ENCODE data around the gene BRAP. TPM values are rescaled to one million over a fixed set of nuclear protein-coding genes. Genes with fewer than 3 reads are reported as not detected.
A peak's percentile ranks its signal among the peaks of the same experiment; 100 is the strongest.
"Not testable (repeated sequence)": the region's sequence is repeated elsewhere in the genome, so short reads cannot be mapped to it uniquely, and the experiment has no call there.

BRAP gene
- total and polyA plus RNA-seq, 2 experiments from 2014 or later = 14.9 to 24.4 TPM

DNA sequence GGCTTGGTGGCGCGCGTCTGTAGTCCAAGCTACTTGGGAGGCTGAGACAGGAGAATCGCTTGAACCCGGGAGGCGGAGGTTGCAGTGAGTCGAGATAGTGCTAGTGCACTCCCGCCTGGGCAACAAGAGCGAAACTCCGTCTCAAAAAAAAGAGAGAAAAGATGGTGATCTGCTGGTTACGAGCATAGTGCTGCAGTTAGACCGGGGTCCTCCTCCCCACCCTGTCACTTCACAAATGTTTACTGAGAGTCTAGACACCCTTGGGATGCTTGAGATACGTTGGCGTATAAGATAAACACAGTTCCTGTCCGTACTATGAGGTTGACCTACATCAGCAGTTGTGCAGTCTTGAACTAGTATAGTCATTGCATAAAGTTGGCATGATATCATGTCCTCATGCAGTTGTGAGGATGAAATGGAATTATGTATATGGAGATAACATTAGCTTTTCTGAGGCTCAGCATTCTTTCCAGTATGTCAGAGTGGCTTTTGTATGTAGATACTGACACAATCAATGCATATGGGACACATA lies 884 bp upstream of the BRAP start:
- H3K27me3 ChIP-seq = no peaks in the 10 kb centered on the region
- H3K4me3 ChIP-seq = peak overlapping the region; percentile 95
- no peaks in the 10 kb centered on the region for H3K9me3 ChIP-seq (ENCODE audit: low read depth)
- peaks cover 11% of the 10 kb centered on the region for H3K36me3 ChIP-seq
- no peaks in the 10 kb centered on the region for H3K4me1 ChIP-seq (ENCODE audit: low read depth)
- peak overlapping the region; percentile 12 for H3K27ac ChIP-seq
- no peak for TF ChIP-seq CTCF (IDR thresholded peaks at IDR 0.05; ENCODE audit: low read depth, low read length)
- peak in 1 of 2 donors; percentile 25 for DNase-seq (ENCODE audit: low read depth in 1 of 2, low spot score in 1 of 2)

GRCh38 chr12:111685322-111685810 lies 390 bp downstream of the BRAP start:
- Histone ChIP-seq H3K4me1 (ENCODE audit: low read depth) (no peaks in the 10 kb centered on the region), H3K36me3 (peaks cover 24% of the 10 kb centered on the region), H3K4me3 (peak overlapping the region; percentile 95), H3K27ac (peak overlapping the region; percentile 89), H3K27me3 (no peaks in the 10 kb centered on the region), H3K9me3 (ENCODE audit: low read depth) (no peaks in the 10 kb centered on the region)
- DNase-seq (ENCODE audit: low read depth in 1 of 2, low spot score in 1 of 2) = no peak
- TF ChIP-seq CTCF (IDR thresholded peaks at IDR 0.05; ENCODE audit: low read depth, low read length) = no peak

DNA sequence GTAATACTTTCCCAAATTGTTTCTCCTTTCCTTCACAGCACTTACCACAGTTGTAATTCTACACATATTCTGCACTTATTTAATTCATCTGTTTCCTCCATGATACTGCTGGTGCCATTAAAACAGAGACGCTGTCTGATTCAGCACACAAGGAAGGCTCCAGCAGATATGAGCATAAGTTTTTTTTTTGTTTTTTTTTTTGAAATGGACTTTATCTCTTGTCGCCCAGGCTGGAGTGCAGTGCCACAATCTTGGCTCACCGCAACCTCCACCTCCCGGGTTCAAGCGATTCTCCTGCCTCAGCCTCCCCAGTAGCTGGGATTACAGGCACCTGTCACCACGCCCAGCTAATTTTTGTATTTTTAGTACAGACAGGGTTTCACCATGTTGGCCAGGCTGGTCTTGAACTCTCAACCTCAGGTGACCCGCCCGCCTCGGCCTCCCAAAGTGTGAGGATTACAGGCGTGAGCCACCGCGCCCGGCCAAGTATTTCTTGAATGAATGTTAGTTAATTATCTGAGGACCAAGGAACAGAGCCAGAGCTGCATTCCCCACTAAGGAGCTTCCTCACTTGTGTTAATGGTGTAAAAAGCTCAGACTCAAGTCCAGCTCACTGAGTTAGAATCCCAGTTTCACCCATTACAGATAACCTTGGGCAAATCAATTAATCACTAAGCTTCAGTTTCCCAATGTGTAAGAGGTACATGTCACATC lies 1.1 kb downstream of the BRAP start:
- Histone ChIP-seq H3K27ac (peak overlapping the region; percentile 89), H3K36me3 (peaks cover 29% of the 10 kb centered on the region), H3K4me3 (peak overlapping the region; percentile 95)
- not testable (repeated sequence) for H3K9me3 ChIP-seq (ENCODE audit: low read depth); H3K27me3 ChIP-seq; H3K4me1 ChIP-seq (ENCODE audit: low read depth); DNase-seq (ENCODE audit: low read depth in 1 of 2, low spot score in 1 of 2)

- Histone ChIP-seq H3K9me3 (ENCODE audit: low read depth) (no peaks in the 10 kb centered on the region), H3K4me3 (no peak overlapping the region), H3K36me3 (peaks cover 59% of the 10 kb centered on the region), H3K27ac (no peak overlapping the region), H3K27me3 (no peaks in the 10 kb centered on the region), H3K4me1 (ENCODE audit: low read depth) (no peaks in the 10 kb centered on the region)
- TF ChIP-seq CTCF (IDR thresholded peaks at IDR 0.05; ENCODE audit: low read depth, low read length) = no peak
- no peak for DNase-seq (ENCODE audit: low read depth in 1 of 2, low spot score in 1 of 2)
Measured at GRCh38 chr12:111677186-111677585, 8.6 kb downstream of the BRAP start.

DNA sequence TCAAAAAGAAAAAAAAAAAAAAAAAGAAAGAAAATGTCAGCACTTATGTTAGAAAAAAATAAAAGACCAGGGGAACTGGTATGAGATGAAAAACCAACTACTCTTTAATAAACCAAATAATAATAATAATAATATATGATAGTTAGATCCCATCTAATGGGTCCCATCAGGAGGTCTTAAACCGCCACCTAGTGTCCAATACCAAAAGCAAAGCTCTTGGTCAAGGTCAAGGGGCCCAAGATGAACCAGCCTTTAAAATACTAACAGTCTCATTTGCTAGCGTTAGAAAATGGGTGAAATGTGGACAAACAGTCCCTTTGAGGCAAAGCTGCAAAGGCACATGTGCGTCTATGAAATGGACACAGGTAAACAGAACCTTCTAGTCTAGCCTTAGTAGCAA lies 12.3 kb downstream of the BRAP start:
- peaks cover 47% of the 10 kb centered on the region for H3K36me3 ChIP-seq
- no peaks in the 10 kb centered on the region for H3K27me3 ChIP-seq

More for the DNA sequence above, 12.3 kb downstream of the BRAP start:
- Histone ChIP-seq H3K27ac (no peak overlapping the region), H3K4me3 (no peak overlapping the region), H3K4me1 (ENCODE audit: low read depth) (no peaks in the 10 kb centered on the region), H3K9me3 (ENCODE audit: low read depth) (no peaks in the 10 kb centered on the region)
- peak; percentile 69 for TF ChIP-seq CTCF (IDR thresholded peaks at IDR 0.05; ENCODE audit: low read depth, low read length)
- peak; percentile 54 to 65 for DNase-seq (ENCODE audit: low read depth in 1 of 2, low spot score in 1 of 2)

Data from cardiac muscle cell (in vitro differentiated cells and primary cell).